Esophagus muscularis mucosa (tissue), 4 donors: ENCODE measurements around the gene THAP12.

Source experiments
- EP300 ChIP-seq: sonication (generic); formaldehyde crosslinking; IDR thresholded peaks from one replicate; pipeline ENCODE4 v1.6.1; 2017; ENCODE audit warnings: antibody characterized with exemption
- POLR2A ChIP-seq: fragments of 450-650 bp; IDR thresholded peaks from one replicate; pipeline ENCODE4 v1.6.1; 2017; ENCODE audit warnings: antibody characterized with exemption, moderate library complexity, mild to moderate bottlenecking, low read depth
- POLR2AphosphoS5 ChIP-seq, 2 donors: sonication (generic); formaldehyde crosslinking; IDR thresholded peaks; one replicate each; pipeline ENCODE4 v1.6.1; 2017; ENCODE audit warnings: antibody characterized with exemption in 2 of 2
- TF ChIP-seq, protein P1 (sequence below), 3 experiments: fragments of 200-600 bp in 2 of 3; fragments of 450-650 bp in 1 of 3; sonication (generic) in 2 of 3; IDR thresholded peaks; one replicate each; pipeline ENCODE4 v1.5.1; 2017 to 2019; ENCODE audit warnings: antibody characterized with exemption in 3 of 3, mild to moderate bottlenecking in 2 of 3, moderate library complexity in 1 of 3

DNA sequence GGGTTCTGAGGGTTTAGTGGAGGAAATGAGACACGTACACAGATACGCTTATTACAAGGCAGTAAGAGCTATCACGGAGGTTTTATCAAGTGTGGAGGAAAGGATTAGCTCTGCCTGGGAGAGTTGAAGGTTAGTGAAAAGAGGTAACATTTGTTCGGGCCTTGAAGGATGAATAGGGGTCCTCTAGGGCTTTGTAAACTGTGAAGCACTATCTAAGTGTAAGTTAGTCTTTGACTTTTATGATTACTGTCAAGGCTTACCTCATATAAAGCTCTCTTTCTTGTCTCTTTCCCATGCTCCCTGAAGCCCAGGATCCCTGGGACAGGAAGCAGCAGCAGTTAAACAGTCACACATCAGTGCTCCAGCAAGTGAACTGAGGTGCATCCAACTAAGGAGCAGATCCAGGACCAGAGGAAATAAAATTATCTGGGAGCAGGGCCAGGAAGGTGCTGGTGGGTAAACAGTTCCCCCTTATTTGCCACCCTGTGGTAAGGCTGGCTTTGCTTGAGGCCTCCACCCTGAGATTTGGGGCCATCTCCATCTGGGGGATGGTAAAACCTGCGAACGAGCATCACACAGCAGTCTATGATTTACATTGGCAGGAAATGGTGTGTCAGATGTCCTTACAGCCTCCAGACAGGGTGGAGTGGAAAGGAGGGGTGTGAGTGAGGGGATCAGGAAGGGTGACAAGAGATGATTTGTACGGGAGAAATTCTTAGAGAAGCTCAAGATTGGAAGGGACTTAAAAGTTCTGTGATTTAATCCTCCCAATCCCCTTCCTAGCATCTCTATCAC is 27.4 kb upstream of the THAP12 start:
- TF ChIP-seq, protein P1, sequence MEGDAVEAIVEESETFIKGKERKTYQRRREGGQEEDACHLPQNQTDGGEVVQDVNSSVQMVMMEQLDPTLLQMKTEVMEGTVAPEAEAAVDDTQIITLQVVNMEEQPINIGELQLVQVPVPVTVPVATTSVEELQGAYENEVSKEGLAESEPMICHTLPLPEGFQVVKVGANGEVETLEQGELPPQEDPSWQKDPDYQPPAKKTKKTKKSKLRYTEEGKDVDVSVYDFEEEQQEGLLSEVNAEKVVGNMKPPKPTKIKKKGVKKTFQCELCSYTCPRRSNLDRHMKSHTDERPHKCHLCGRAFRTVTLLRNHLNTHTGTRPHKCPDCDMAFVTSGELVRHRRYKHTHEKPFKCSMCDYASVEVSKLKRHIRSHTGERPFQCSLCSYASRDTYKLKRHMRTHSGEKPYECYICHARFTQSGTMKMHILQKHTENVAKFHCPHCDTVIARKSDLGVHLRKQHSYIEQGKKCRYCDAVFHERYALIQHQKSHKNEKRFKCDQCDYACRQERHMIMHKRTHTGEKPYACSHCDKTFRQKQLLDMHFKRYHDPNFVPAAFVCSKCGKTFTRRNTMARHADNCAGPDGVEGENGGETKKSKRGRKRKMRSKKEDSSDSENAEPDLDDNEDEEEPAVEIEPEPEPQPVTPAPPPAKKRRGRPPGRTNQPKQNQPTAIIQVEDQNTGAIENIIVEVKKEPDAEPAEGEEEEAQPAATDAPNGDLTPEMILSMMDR (IDR thresholded peaks at IDR 0.05) = no peak
- TF ChIP-seq EP300 (no peak), POLR2AphosphoS5 (IDR thresholded peaks at IDR 0.05) (no peak), POLR2A (no peak)
